Neural cell (in vitro differentiated cells): ENCODE measurements around the gene PTPRC.

ENCODE experiments used
- CTCF ChIP-seq: fragments of 450-650 bp; IDR thresholded peaks from 2 replicates; pipeline ENCODE4 v1.5.1; 2014; ENCODE audit warnings: antibody characterized with exemption, mild to moderate bottlenecking, moderate library complexity; ENCODE audit not compliant: poor library complexity, severe bottlenecking
- EP300 ChIP-seq: fragments of 450-650 bp; conservative IDR thresholded peaks from 2 replicates; pipeline ENCODE4 v1.6.1; 2014; ENCODE audit warnings: antibody characterized with exemption, mild to moderate bottlenecking, moderate library complexity; ENCODE audit not compliant: poor library complexity, severe bottlenecking
- EZH2 ChIP-seq: fragments of 200-600, 300-800 bp; shearing (Covaris generic), sonication (generic); IDR thresholded peaks from 2 replicates; pipeline ENCODE4 v1.6.1; 2014; ENCODE audit warnings: antibody characterized with exemption, low read length, borderline replicate concordance, mild to moderate bottlenecking; ENCODE audit not compliant: insufficient read depth, poor library complexity, severe bottlenecking
- POLR2AphosphoS5 ChIP-seq: IDR thresholded peaks from 2 replicates; pipeline ENCODE4 v1.6.1; 2012
- SMC3 ChIP-seq: fragments of 450-650 bp; conservative IDR thresholded peaks from 2 replicates; pipeline ENCODE4 v1.6.1; 2014; ENCODE audit warnings: antibody characterized with exemption, mild to moderate bottlenecking, moderate library complexity; ENCODE audit not compliant: poor library complexity

DNA sequence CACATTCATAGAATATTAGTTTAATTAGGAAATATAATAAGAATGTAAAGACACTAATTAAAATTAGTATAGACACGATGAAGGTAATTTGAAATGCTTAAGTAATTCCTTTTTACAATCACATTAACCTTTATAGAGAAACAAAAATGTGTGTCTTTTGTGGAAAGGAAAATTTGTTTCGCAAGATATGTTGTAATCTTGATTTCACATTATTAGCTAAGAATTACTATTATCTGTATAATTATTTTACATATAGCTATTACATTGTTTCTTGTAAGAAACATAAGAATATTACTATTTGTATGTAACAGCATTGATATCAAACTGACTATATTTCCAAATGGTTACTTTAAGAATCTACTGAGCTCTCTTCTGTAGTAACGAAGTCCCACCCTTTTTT, 111.2 kb downstream of the PTPRC start:
- TF ChIP-seq CTCF: no peak
- no peak for TF ChIP-seq SMC3
- TF ChIP-seq EP300: no peak
- TF ChIP-seq EZH2: no peak
- no peak for TF ChIP-seq POLR2AphosphoS5
